ENCODE results near the gene GIT1.

DNA sequence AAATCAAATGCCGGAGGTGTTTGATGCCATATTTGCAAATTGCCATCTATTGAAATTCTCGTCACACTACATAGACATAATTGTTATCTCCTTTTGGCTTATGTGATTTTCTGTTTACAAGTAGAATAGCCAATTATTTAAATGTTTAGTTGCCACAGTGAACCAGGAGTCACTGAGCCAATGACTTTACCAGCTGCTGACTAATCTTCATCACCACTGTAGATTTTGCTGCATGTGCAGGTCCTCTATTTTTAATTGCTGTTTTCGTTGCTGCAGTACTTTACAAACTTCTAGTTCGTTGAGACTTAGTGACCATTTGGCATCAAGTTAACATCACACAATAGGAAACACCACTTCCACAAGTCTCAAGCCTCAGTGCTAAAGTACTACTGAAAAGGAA, 45.4 kb downstream of the GIT1 start:
- TF ChIP-seq CTCF (IDR thresholded peaks at IDR 0.05; ENCODE audit: extremely low read depth in 1 of 2, insufficient read depth in 1 of 2, low read depth in 1 of 2, low read length in 2 of 2) (no peak), POLR2A (IDR thresholded peaks at IDR 0.05; ENCODE audit: low read depth, low read length) (no peak), EZH2 (IDR thresholded peaks at IDR 0.05; ENCODE audit: borderline replicate concordance, low read depth, low read length, severe bottlenecking) (no peak), MAX (IDR thresholded peaks at IDR 0.05; ENCODE audit: insufficient read depth, insufficient read length) (no peak), POLR2AphosphoS5 (IDR thresholded peaks at IDR 0.05; ENCODE audit: insufficient read depth, low read depth, low read length) (no peak), JUN (IDR thresholded peaks at IDR 0.05; ENCODE audit: borderline replicate concordance, insufficient read depth, insufficient read length, low read depth) (no peak)
